ENCODE measurements around the gene TOX2.

GRCh38 chr20:43955062-43955749, 40.6 kb downstream of the TOX2 start:
- no peak for TF ChIP-seq POLR2AphosphoS5 (IDR thresholded peaks at IDR 0.05)
- TF ChIP-seq CTCF (IDR thresholded peaks at IDR 0.05 in 8 of 11, conservative IDR thresholded peaks at IDR 0.05 in 3 of 11): no peak
- TF ChIP-seq POLR2A (IDR thresholded peaks at IDR 0.05): no peak
